Brain microvascular endothelial cell (primary cell): ENCODE data around the gene PNMA6E.
A peak's percentile ranks its signal among the peaks of the same experiment; 100 is the strongest.

Experiments
- DNase-seq: peaks from one replicate; pipeline ENCODE4 v3.0.0-alpha.2; 2020
- H3K27ac ChIP-seq: fragments of 250-450 bp; sonication (Bioruptor Pico); 2 replicates; pipeline ENCODE4 v1.5.1; 2020; ENCODE audit warnings: mild to moderate bottlenecking, moderate library complexity
- H3K27me3 ChIP-seq: fragments of 250-450 bp; sonication (Bioruptor Pico); replicated peaks from 2 replicates; pipeline ENCODE4 v1.5.1; 2020; ENCODE audit warnings: mild to moderate bottlenecking
- H3K36me3 ChIP-seq: fragments of 250-450 bp; sonication (Bioruptor Pico); replicated peaks from 2 replicates; pipeline ENCODE4 v1.5.1; 2020; ENCODE audit warnings: mild to moderate bottlenecking
- H3K4me3 ChIP-seq: 2 replicates; pipeline ENCODE4 v1.5.1; 2011; ENCODE audit warnings: low read depth, mild to moderate bottlenecking, control low read depth, low read length, moderate library complexity
- in situ Hi-C: cut with HindIII; loops from 2 replicates; pipeline ENCODE4 v1.10.0; 2017; ENCODE audit warnings: low sequenced_read_pairs, low pct_ligation_motif_present
- TF ChIP-seq, protein P1 (sequence below): IDR thresholded peaks from 2 replicates; pipeline ENCODE4 v1.5.1; 2011; ENCODE audit warnings: low read depth, mild to moderate bottlenecking, moderate library complexity, low read length, control low read depth, inconsistent platforms; ENCODE audit errors: missing control alignments

Gene PNMA6E

DNA sequence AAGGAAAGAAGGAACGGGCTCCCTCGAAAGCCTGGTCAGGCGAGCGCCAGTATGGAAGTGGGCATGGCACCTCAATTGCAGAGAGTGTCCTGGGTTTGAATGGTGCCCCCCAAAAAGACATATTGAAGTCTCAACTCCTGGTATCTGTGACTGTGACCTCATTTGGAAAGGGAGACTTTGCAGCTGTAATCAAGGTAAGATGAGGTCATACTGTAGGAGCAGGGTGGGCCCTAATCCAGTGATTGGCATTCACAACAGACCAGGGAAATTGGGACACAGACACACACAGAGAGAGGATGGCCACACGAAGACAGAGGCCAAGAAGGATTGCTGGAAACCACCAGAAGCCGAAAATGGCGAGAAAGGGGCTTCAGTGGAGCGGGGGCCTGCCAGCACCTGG is 16.5 kb upstream of the PNMA6E start:
- TF ChIP-seq, protein P1, sequence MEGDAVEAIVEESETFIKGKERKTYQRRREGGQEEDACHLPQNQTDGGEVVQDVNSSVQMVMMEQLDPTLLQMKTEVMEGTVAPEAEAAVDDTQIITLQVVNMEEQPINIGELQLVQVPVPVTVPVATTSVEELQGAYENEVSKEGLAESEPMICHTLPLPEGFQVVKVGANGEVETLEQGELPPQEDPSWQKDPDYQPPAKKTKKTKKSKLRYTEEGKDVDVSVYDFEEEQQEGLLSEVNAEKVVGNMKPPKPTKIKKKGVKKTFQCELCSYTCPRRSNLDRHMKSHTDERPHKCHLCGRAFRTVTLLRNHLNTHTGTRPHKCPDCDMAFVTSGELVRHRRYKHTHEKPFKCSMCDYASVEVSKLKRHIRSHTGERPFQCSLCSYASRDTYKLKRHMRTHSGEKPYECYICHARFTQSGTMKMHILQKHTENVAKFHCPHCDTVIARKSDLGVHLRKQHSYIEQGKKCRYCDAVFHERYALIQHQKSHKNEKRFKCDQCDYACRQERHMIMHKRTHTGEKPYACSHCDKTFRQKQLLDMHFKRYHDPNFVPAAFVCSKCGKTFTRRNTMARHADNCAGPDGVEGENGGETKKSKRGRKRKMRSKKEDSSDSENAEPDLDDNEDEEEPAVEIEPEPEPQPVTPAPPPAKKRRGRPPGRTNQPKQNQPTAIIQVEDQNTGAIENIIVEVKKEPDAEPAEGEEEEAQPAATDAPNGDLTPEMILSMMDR, result no peak

DNA sequence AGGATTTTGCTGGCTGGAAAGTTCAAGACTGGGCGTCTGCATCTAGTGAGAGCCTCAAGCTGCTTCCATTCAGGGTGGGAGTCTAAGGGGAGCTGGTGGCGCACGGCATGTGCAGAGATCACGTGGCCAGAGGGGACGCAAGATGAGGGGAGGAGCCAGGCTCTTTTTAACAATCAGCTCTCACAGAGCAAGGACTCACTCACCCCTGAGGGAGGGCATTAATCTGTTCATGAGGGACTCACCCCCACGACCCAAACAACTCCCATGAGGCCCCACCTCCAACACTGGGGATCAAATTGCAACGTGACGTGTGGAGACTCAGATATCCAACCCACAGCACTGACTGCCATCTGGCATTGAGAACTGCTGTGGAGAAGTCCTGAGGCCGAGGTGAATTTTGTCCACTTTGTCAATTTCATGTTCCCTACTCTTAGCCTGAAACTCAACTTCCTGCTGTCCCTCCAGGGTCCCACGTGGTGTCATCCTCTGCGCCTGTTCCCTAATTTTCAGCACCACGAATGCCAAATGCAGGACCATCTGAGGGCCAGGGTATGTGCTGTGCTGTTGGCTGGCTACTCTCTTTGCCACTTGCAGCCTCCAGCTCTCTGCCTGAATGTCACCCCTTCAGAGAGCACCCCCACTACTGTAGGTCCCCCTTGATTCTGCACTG is 15.8 kb upstream of the PNMA6E start:
- TF ChIP-seq, protein P1, result no peak
- in situ Hi-C loops, result no loop called here
- Histone ChIP-seq H3K36me3 (no peaks in the 10 kb centered on the region), H3K27me3 (peaks cover 2% of the 10 kb centered on the region), H3K4me3 (no peak overlapping the region), H3K27ac (no peak overlapping the region)
- DNase-seq, result no peak

More for the DNA sequence above, 16.5 kb upstream of the PNMA6E start:
- Histone ChIP-seq H3K4me3 (no peak overlapping the region), H3K36me3 (no peaks in the 10 kb centered on the region), H3K27me3 (no peaks in the 10 kb centered on the region), H3K27ac (no peak overlapping the region)
- no peak for DNase-seq
- in situ Hi-C loops, result no loop called here

DNA sequence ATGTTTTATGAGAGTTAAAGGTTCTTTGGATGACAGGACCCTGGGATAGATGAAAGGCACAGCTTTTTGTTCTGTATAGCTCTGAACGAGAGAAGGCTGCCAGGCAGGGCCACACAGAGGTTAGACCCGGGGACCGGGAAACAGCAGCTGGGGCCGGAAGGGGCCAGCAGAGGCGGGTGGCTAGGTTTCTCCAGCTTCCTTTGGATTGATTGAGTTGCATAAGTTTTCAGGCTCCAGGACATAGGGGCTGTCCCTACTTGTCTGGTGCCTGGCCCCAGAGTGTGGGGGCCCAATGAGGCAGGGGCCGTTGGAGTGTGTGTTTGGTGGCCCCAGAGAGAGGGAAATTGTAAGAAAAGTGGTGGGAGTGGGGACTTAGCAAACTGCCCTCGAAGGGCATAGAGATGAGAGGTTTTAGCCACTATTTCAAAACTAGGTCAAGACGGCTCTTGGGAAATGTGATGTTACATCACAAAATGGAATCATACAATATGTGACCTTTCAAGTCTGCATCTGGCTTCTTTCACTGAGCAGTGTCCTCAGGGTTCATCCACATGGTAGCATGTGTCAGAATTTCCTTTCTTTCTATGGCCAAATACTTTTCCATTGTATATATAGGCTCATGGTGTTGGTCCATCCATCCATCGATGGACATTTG is 13.8 kb upstream of the PNMA6E start:
- in situ Hi-C loops, result no loop called here
- no peaks in the 10 kb centered on the region for H3K36me3 ChIP-seq
- TF ChIP-seq, protein P1, result no peak
- no peak overlapping the region for H3K4me3 ChIP-seq
- peaks cover 3% of the 10 kb centered on the region for H3K27me3 ChIP-seq
- DNase-seq, result no peak
- no peak overlapping the region for H3K27ac ChIP-seq

DNA sequence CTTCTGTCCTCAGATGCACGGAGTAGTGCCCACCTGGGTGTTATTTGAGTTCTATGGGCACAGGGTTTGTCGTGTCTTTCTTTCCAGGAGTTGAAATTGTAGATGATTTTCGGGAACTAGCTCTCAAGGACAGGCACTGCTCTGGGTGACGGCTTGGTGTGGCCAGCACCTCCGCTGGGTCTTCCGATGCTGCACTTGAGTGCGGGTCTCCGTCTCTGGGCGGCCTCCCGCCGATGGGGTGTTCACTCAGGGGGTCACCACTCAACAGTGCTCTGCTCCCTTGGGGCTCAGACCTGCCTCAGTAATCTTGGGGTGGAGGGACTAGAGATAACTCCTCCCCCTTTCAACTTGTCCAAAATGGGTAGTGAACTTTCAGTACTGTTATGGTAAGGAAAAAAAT is 12.6 kb upstream of the PNMA6E start:
- no peak overlapping the region for H3K27ac ChIP-seq
- DNase-seq, result no peak
- H3K4me3 ChIP-seq, result no peak overlapping the region
- H3K36me3 ChIP-seq, result no peaks in the 10 kb centered on the region
- in situ Hi-C loops, result no loop called here
- H3K27me3 ChIP-seq, result peaks cover 3% of the 10 kb centered on the region
- TF ChIP-seq, protein P1, result no peak

DNA sequence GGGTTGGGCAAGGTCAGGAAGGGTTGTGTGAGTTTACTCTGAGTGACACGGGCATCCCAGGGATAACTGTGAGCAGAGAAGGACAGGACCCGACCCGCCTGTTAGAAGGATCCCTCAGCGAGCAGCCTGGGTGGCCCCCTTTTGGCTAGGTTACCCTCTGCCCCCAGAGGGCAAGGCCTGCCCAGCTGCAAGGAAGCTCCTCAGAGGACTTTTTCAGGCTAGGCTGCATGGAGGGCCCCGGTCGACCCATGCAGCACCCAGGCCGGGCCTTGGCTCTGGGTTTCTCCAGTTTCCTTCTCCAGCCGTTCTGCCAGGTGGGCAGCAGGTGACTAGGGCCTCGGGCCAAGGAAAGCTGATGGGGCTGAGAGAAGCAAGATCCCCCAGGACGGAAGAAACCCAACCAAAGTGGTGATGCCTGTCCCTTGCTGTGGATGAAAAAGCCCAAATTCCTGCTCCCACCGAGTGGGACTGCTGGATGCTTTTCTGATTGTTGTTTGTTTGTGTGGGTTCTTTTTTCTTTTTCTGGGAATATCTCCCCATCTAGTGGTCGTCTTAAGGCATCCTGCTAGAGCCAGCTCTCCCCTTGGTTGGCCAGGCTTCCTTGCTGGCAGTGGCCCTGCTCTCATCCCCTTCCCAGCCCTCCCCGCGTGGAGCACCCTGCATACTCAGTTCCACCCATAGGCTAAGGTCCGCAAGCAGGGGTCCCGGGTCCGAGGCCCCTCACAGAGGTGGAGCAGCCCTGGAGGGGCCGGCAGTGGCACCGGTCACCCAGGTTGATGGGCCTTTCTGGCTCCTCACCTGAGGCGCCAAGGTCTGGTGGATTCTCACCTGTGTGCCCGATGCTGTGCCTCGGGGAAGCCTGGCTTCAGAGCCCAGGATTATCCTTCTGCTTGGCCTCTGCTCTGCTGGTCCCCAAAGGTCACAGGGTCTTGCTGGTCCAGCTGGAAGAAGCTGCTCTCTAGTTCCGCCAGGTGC is 11.9 kb upstream of the PNMA6E start:
- H3K36me3 ChIP-seq, result no peaks in the 10 kb centered on the region
- TF ChIP-seq, protein P1, result peak; percentile 35
- H3K27ac ChIP-seq, result no peak overlapping the region
- H3K27me3 ChIP-seq, result peaks cover 3% of the 10 kb centered on the region
- in situ Hi-C loops, result no loop called here
- DNase-seq, result no peak
- H3K4me3 ChIP-seq, result no peak overlapping the region
